ENCODE results near the gene OSBP2. TPM values are rescaled to one million over a fixed set of nuclear protein-coding genes. Genes with fewer than 3 reads are reported as not detected.
A peak's percentile ranks its signal among the peaks of the same experiment; 100 is the strongest.

The OSBP2 gene
- total RNA-seq, 2 donors from 2014 or later: 1.1 to 9.4 TPM

GRCh38 chr22:30905696-30906341 is 211.1 kb downstream of the OSBP2 start:
- no peaks in the 10 kb centered on the region for H3K27me3 Mint-ChIP-seq
- no peak for ATAC-seq
- no peaks in the 10 kb centered on the region for H3K9me3 ChIP-seq (ENCODE audit: control insufficient read depth, low read length, poor library complexity, severe bottlenecking)
- peaks cover 9% of the 10 kb centered on the region for H3K4me1 Mint-ChIP-seq
- no peak overlapping the region for H3K4me3 Mint-ChIP-seq
- no peak overlapping the region for H3K27ac Mint-ChIP-seq
- H3K36me3 Mint-ChIP-seq (ENCODE audit: low read depth): peaks cover 18% of the 10 kb centered on the region
- no peak for DNase-seq

- Mint-ChIP-seq H3K4me1 (peaks cover 9% of the 10 kb centered on the region), H3K27me3 (no peaks in the 10 kb centered on the region), H3K27ac (no peak overlapping the region), H3K36me3 (ENCODE audit: low read depth) (peaks cover 18% of the 10 kb centered on the region), H3K4me3 (no peak overlapping the region)
- no peaks in the 10 kb centered on the region for H3K9me3 ChIP-seq (ENCODE audit: control insufficient read depth, low read length, poor library complexity, severe bottlenecking)
- ATAC-seq (no peak), DNase-seq (no peak)
These were observed 211.7 kb downstream of the OSBP2 start for GRCh38 chr22:30906411-30906810.

GRCh38 chr22:30906946-30907345 is 212.3 kb downstream of the OSBP2 start:
- Mint-ChIP-seq H3K27me3 (no peaks in the 10 kb centered on the region), H3K4me3 (no peak overlapping the region), H3K27ac (no peak overlapping the region), H3K4me1 (peaks cover 9% of the 10 kb centered on the region), H3K36me3 (ENCODE audit: low read depth) (peaks cover 18% of the 10 kb centered on the region)
- DNase-seq (no peak), ATAC-seq (no peak)
- H3K9me3 ChIP-seq (ENCODE audit: control insufficient read depth, low read length, poor library complexity, severe bottlenecking): no peaks in the 10 kb centered on the region

DNA sequence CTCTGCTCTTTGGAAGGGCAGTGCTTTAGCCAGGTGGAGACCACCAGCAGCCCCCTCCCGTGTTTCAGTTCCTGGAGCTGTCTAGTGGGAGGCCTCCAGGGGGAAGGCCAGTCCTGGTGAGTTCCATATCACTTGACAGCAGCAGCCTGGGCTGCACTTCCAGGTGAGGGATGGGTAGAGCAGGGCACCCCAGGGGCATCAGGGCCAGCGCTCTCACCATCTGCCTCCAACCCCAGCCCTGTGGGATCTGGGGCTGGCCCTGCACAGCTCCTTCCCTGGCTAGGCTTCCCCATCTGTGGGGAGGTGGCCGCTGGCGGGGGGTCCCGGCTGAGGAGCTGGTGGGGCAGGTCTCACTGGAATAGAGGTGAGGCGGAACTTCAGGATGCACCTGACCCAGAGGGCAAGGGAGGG is 213.4 kb downstream of the OSBP2 start:
- DNase-seq (no peak), ATAC-seq (no peak)
- H3K27me3 Mint-ChIP-seq: no peaks in the 10 kb centered on the region
- peaks cover 6% of the 10 kb centered on the region for H3K4me1 Mint-ChIP-seq
- H3K9me3 ChIP-seq (ENCODE audit: control insufficient read depth, low read length, poor library complexity, severe bottlenecking): no peaks in the 10 kb centered on the region
- H3K4me3 Mint-ChIP-seq: no peak overlapping the region
- H3K36me3 Mint-ChIP-seq (ENCODE audit: low read depth): peaks cover 13% of the 10 kb centered on the region
- H3K27ac Mint-ChIP-seq: peak overlapping the region; percentile 39

DNA sequence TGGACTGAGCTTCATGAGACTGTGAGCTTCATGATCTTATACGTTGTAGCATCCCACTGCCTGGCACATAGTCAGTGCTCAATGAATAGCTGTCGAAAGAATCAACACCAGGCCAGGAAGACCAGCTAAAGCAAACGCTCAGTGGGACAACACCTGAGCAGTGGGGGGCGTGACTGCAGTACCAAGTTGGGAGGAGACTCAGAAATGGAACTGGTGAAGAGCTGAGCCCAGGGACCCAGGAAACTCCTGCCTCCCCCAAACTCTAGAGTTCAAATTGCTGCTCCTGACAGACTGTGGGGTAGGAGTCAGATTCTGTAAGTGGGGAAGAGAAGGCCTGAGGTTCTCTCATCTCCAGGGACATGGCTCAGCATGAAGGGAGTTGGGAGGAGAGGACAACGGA is 214.6 kb downstream of the OSBP2 start:
- Mint-ChIP-seq H3K27me3 (no peaks in the 10 kb centered on the region), H3K27ac (no peak overlapping the region), H3K4me1 (peaks cover 2% of the 10 kb centered on the region), H3K36me3 (ENCODE audit: low read depth) (peaks cover 10% of the 10 kb centered on the region), H3K4me3 (no peak overlapping the region)
- DNase-seq (no peak), ATAC-seq (no peak)
- H3K9me3 ChIP-seq (ENCODE audit: control insufficient read depth, low read length, poor library complexity, severe bottlenecking): no peaks in the 10 kb centered on the region

GRCh38 chr22:30910358-30910757 is 215.7 kb downstream of the OSBP2 start:
- ATAC-seq: no peak

GRCh38 chr22:30918761-30919160 is 224.1 kb downstream of the OSBP2 start:
- Mint-ChIP-seq H3K4me3 (no peak overlapping the region), H3K4me1 (peaks cover 4% of the 10 kb centered on the region), H3K27ac (no peak overlapping the region), H3K36me3 (ENCODE audit: low read depth) (peaks cover 4% of the 10 kb centered on the region), H3K27me3 (no peaks in the 10 kb centered on the region)
- DNase-seq (no peak), ATAC-seq (no peak)
- H3K9me3 ChIP-seq (ENCODE audit: control insufficient read depth, low read length, poor library complexity, severe bottlenecking): no peaks in the 10 kb centered on the region

More at GRCh38 chr22:30910358-30910757, 215.7 kb downstream of the OSBP2 start:
- no peak for DNase-seq
- H3K4me3 Mint-ChIP-seq: no peak overlapping the region
- no peak overlapping the region for H3K27ac Mint-ChIP-seq
- peaks cover 11% of the 10 kb centered on the region for H3K36me3 Mint-ChIP-seq (ENCODE audit: low read depth)
- no peaks in the 10 kb centered on the region for H3K27me3 Mint-ChIP-seq
- no peaks in the 10 kb centered on the region for H3K9me3 ChIP-seq (ENCODE audit: control insufficient read depth, low read length, poor library complexity, severe bottlenecking)
- peaks cover 2% of the 10 kb centered on the region for H3K4me1 Mint-ChIP-seq

GRCh38 chr22:30919973-30920372 is 225.3 kb downstream of the OSBP2 start:
- DNase-seq (no peak), ATAC-seq (no peak)
- Mint-ChIP-seq H3K27ac (peak overlapping the region; percentile 85), H3K27me3 (no peaks in the 10 kb centered on the region), H3K4me3 (no peak overlapping the region), H3K36me3 (ENCODE audit: low read depth) (peaks cover 6% of the 10 kb centered on the region), H3K4me1 (peaks cover 4% of the 10 kb centered on the region)
- H3K9me3 ChIP-seq (ENCODE audit: control insufficient read depth, low read length, poor library complexity, severe bottlenecking): no peaks in the 10 kb centered on the region

GRCh38 chr22:30920407-30920806 is 225.7 kb downstream of the OSBP2 start:
- H3K4me3 Mint-ChIP-seq: peak overlapping the region; percentile 72
- DNase-seq (peak; percentile 65 to 81 (median 68)), ATAC-seq (peak; percentile 78)
- peak overlapping the region; percentile 85 for H3K27ac Mint-ChIP-seq
- no peaks in the 10 kb centered on the region for H3K9me3 ChIP-seq (ENCODE audit: control insufficient read depth, low read length, poor library complexity, severe bottlenecking)
- peaks cover 4% of the 10 kb centered on the region for H3K4me1 Mint-ChIP-seq
- H3K36me3 Mint-ChIP-seq (ENCODE audit: low read depth): peaks cover 5% of the 10 kb centered on the region
- H3K27me3 Mint-ChIP-seq: no peaks in the 10 kb centered on the region

DNA sequence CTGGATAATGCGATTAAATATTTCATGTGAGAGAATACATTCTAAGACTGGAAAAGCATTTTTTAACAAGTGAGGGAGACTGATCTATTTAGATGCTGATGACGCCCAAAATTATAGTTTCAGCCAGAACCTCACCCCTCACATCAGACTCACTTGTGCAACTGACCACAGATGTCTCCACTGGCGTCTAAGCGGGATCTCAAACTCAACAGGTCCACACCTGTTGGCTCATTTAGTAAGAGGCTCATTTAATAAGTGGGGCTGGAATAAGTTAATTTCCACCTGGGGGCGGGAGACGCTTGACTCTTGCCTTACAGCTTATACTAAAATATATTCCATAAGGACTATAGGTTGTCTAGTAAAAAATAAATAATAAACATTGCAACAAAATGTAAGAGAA is 226.4 kb downstream of the OSBP2 start:
- H3K4me3 Mint-ChIP-seq: peak overlapping the region; percentile 80
- ATAC-seq: no peak
- peaks cover 4% of the 10 kb centered on the region for H3K4me1 Mint-ChIP-seq
- no peak for DNase-seq
- no peaks in the 10 kb centered on the region for H3K27me3 Mint-ChIP-seq
- no peaks in the 10 kb centered on the region for H3K9me3 ChIP-seq (ENCODE audit: control insufficient read depth, low read length, poor library complexity, severe bottlenecking)
- H3K36me3 Mint-ChIP-seq (ENCODE audit: low read depth): peaks cover 4% of the 10 kb centered on the region
- H3K27ac Mint-ChIP-seq: peak overlapping the region; percentile 85

DNA sequence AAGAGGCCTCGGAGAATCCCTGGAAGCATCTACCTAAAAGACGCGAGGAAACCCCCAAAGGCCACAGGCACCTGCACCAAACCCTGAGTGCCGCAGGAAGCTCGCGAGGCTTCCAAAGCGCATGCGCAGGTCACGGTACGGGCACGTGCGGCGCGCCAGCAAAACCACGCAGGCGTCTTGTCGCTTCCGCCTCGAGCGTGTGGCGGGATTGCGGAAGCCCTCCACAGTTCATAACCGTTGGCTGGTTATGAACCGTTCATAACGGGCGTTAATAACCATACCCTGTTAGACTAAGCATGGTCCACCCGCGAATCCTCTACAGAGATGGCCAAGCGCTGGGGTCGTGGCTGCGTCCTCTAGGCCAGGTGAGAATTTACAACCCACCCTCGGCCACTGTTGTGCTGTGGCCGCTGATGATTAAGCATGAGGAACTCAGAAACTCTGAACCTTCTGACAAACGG is 227.5 kb downstream of the OSBP2 start:
- no peaks in the 10 kb centered on the region for H3K27me3 Mint-ChIP-seq
- peaks cover 5% of the 10 kb centered on the region for H3K36me3 Mint-ChIP-seq (ENCODE audit: low read depth)
- peak overlapping the region; percentile 85 for H3K27ac Mint-ChIP-seq
- peaks cover 8% of the 10 kb centered on the region for H3K4me1 Mint-ChIP-seq
- ATAC-seq (peak; percentile 81), DNase-seq (peak; percentile 66 to 75 (median 71))
- H3K4me3 Mint-ChIP-seq: peak overlapping the region; percentile 80
- no peaks in the 10 kb centered on the region for H3K9me3 ChIP-seq (ENCODE audit: control insufficient read depth, low read length, poor library complexity, severe bottlenecking)

- Mint-ChIP-seq H3K4me3 (no peak overlapping the region), H3K36me3 (ENCODE audit: low read depth) (peaks cover 8% of the 10 kb centered on the region), H3K4me1 (peaks cover 11% of the 10 kb centered on the region), H3K27me3 (no peaks in the 10 kb centered on the region), H3K27ac (no peak overlapping the region)
- DNase-seq (no peak), ATAC-seq (no peak)
- no peaks in the 10 kb centered on the region for H3K9me3 ChIP-seq (ENCODE audit: control insufficient read depth, low read length, poor library complexity, severe bottlenecking)
These were observed 228.7 kb downstream of the OSBP2 start for GRCh38 chr22:30923168-30923900.

DNA sequence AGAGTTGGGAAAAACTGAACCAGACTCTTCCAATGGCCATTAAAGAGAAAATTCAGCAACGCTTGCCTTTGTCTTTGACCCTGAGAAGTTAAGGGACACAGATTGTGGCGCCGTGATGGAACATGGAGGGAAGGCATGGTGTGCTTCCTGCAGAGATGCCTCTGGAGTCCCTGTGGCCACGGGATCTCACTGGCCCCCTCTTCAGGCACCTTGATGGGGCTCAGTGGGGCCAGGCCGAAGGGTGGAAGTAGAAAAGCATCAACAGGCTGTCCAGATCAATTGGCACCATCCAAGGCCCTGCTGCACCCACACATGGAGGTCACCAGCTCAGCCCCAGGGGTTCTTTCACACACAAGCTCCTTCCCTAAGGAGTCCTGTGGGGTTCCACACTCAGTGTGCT is 231.0 kb downstream of the OSBP2 start:
- Mint-ChIP-seq H3K4me3 (no peak overlapping the region), H3K36me3 (ENCODE audit: low read depth) (peaks cover 13% of the 10 kb centered on the region), H3K27ac (peak overlapping the region; percentile 8), H3K4me1 (peaks cover 15% of the 10 kb centered on the region), H3K27me3 (no peaks in the 10 kb centered on the region)
- no peak for ATAC-seq
- no peak for DNase-seq
- no peaks in the 10 kb centered on the region for H3K9me3 ChIP-seq (ENCODE audit: control insufficient read depth, low read length, poor library complexity, severe bottlenecking)

Measured in T-helper 17 cell (primary cell).